GM19455 (cell line): Measurements from ENCODE around the gene CSRNP3.

Experiments
- ATAC-seq: cut with Tn5 transposase; IDR thresholded peaks from one replicate; pipeline ENCODE4 v1.9.1; 2021; ENCODE audit not compliant: unreplicated experiment

The CSRNP3 gene

GRCh38 chr2:165467921-165468320, 1.6 kb upstream of the CSRNP3 start:
- no peak for ATAC-seq

- ATAC-seq = no peak
Observed at GRCh38 chr2:165470361-165470760, 863 bp downstream of the CSRNP3 start.

DNA sequence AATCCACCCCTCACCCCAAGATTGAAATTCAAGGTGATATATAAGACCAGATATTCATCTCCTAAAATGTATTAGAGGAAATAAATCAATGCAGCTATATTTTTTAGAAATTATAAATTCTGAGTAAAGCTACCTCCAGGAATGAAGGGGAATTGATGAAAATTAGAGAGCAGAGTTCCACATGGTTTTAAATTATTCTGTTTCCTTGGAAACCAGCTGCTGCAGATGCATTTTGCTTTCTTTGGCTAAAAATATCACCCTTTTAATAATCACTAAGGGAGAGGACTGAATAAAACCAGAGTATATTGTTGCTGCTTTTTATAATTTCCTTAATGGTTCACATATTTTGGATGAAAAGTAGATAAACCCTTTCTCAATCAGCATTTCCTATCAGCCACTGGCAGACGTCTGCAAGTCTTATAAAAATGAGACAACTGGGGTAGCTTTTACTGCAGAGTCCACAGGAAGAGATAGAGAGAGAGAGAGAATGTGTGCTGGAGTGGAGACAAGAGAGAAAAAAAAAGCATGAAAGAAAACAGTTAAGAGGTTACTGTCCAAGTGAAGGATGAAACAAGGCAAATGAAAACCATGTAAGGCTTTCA, 2.0 kb downstream of the CSRNP3 start:
- no peak for ATAC-seq

- no peak for ATAC-seq
Observed at GRCh38 chr2:165472922-165473321, 3.4 kb downstream of the CSRNP3 start.

DNA sequence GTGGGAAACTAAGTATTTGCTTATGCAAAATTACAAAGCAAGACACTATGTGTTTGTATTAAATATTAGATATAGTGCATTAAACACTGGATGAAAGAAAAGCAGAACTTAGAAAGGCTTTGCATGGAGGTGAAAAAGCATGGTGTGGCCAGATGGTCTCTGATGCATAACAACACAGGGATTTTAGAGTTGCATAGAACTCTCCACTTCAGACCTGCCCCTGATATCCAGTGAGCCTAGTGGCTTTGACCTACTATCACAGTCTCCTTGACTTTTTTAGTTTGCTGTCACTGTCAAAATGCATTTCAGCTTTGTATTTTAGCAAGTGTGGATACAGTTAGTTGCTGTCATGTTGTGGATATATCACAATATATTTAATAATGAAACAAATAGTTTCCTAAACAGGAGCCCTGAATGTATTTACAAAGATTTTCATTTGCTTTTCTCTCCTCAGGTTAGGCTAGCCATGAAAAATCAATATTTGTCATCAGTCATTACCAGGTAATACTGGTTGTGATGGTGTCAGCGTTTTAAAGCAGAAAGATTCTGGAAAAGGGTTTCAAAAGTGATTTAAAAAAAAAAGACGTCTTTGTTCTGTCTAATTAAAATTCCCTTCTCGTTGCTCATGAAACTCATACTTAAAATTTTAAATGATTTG, 5.2 kb downstream of the CSRNP3 start:
- no peak for ATAC-seq

- ATAC-seq = no peak
Observed at GRCh38 chr2:165475277-165476004, 5.9 kb downstream of the CSRNP3 start.

GRCh38 chr2:165479856-165480255, 10.4 kb downstream of the CSRNP3 start:
- ATAC-seq = no peak

- no peak for ATAC-seq
Observed at GRCh38 chr2:165494573-165494972, 25.1 kb downstream of the CSRNP3 start.

DNA sequence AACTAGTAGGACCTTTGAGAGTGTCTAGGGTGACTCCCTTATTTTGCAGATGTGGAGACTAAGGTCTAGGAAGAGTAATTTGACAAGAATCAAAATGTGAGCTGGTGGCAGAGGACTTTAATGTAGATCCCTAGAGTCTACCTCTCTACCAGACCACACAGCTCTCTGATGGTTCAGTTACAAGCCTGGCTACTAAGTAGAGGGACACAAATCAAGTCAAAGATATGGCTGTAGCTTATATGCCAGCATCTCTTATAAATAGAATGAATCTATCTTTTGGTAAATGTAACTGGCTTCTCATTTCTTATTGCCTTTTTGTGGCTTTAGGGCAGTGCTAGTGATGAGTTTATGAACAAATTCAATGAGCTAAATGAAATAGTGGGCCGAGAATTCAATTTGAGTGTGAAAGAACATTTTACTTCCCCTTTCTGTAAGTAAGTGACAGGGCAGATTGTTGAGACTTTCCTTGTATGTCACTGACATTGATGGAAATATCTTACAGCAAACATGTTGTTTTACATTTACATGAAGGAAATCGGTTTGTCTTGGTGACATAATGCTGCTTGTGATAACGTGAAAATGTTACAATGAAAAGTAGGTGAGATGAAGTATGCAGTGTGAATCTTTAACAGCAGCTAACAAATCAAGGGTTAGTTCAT, 28.3 kb downstream of the CSRNP3 start:
- ATAC-seq = no peak

GRCh38 chr2:165499131-165499530, 29.6 kb downstream of the CSRNP3 start:
- no peak for ATAC-seq

DNA sequence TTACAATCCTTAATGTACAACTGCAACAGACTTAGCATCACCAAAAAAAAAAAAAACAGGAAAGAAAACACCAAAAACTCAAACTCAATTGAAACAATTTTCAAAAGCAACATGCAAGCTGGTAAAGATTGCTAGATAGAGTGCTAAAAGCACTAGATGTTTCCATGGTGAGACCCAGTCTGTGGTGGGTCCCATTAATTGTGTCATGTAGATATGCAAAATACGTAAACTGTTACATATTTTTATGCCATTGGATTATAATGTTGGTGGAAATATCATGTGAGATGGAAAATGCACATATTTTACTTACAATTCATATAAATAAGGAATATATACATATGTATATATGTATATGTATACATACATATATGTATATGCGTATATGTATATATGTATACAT, 30.5 kb downstream of the CSRNP3 start:
- ATAC-seq = no peak

- ATAC-seq = no peak
Observed at GRCh38 chr2:165500816-165501215, 31.3 kb downstream of the CSRNP3 start.

DNA sequence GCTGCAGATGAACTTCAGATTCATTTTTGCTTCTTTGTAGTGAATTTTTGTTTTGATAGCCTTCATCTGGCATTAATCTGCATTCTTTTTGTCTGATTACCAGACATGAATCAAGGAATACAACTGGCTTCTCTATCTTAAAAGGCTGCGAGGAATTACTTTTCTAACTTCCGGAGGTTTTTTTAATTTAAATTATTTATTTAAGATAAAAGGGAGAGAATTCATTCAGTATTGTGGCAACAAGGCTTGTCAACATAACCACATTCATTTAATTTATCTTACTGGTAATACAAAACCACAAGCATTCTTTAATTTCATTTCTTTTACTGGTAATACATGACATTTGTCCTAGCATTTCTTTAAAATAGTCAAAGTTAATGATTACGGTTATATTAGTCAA, 36.0 kb downstream of the CSRNP3 start:
- no peak for ATAC-seq

- ATAC-seq = no peak
Observed at GRCh38 chr2:165508927-165509326, 39.4 kb downstream of the CSRNP3 start.

DNA sequence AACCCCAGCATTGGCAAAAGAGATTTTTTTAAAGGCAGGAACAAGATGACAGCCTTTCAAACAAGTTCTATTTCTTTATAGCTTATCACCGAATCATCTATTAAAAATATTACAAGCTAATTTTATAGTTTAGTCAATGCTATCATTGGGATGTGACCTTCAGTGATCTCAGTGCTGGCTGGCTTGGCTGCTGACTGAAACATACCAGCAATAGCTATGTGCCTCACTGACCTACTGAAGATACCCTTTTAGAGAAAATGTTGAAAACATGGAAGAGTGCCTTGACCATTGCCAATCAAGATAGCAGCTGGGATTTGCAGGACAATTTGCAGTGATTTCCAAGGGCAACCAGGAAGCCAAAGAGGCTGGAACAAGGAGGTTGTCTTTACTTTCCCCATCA, 44.0 kb downstream of the CSRNP3 start:
- no peak for ATAC-seq

GRCh38 chr2:165518611-165519010, 49.1 kb downstream of the CSRNP3 start:
- ATAC-seq = no peak

- no peak for ATAC-seq
Observed at GRCh38 chr2:165522719-165523118, 53.2 kb downstream of the CSRNP3 start.

DNA sequence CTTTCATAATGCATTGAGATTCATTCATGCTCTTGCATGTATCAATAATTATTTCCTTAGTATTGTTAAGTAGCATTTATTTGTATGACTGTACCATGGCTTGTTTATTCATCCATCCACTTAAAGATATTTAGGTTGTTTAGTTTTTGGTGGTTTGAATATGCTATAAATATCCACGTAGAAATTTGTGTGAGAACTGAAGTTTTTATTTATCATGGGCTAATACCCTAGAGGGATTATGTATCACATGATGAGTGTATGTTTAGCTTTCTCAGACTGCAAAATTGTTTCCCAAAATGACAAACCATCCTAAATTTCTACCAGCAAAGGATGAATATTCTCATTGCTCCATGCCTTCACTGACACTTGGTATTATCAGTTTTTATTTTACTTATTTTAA, 55.2 kb downstream of the CSRNP3 start:
- no peak for ATAC-seq

DNA sequence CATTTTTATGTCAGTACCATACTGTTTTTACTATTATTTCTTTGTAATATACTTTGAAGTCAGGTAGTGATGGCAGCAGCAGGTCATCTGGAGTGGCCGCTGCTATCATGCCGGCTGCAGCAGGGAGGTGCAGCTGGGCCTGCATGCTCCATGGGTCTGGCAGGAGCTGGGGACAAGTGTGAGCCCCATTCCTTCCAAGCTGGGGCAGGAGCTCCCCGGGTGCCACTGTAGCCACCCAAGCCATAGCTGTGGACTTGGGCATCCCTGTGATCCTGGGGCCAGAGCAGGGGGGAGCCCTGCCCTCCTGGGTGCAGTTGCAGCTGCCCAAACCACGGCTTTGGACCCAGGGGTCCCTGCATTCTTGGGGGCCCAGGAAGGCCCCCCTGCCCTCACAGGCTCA, 59.2 kb downstream of the CSRNP3 start:
- no peak for ATAC-seq

DNA sequence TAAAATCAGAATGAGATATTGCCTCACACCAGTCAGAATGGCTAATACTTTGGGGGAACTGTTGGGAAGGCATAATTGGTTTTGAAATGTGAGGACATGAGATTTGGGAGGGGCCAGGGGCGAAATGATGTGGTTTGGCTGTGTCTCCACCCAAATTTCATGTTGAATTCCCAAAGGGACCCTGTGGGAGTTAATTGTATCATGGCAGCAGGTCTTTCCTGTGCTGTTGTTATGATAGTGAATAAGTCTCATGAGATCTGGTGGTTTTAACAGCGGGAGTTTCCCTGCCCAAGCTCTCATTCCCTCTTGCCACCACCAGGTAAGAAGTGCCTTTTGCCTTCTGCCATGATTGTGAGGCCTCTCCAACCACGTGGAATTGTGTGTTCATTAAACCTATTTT, 59.6 kb downstream of the CSRNP3 start:
- no peak for ATAC-seq

DNA sequence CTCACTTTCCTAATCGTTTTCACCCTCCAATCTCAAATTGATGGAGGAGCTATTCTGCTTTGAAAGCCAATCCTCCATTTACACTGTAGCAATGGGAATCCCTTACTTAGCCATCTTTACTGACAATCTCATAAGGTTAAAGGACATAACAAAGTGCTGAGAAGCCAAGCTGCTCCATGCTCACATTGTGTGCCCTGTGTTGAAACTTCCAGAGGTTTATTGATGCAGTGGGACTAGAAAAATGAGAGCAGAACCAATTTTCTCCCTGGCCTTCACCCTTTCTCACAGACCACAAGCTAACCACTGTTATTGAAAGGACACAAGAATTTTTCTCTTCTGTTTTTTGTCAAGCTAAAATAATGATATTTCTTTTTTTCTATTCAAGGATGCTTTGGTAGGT, 63.8 kb downstream of the CSRNP3 start:
- ATAC-seq = no peak

DNA sequence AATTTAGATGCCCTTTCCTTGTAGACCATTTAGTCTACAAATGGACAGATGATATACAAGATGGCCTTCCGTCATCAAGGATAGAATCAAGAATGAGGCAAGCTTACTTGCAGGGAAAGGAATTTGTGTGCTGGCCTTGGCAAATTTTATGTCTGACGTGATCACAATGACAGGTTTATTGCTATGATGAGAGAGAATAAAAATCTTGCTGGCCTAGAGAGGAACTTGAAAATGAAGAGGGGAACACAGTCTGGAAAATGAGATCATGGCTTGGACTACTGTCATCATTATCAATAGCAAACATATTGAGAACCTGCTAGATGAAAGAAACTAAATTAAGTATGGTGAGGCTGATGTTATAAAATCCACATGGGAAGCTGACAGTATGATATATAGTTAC, 66.0 kb downstream of the CSRNP3 start:
- no peak for ATAC-seq
